ENCODE results near the gene RBM47. TPM values are rescaled to one million over a fixed set of nuclear protein-coding genes. Genes with fewer than 3 reads are reported as not detected.
"Not testable (repeated sequence)": the region's sequence is repeated elsewhere in the genome, so short reads cannot be mapped to it uniquely, and the experiment has no call there.

RBM47 gene
- total and polyA plus RNA-seq, 4 donors: 1.6 to 13.6 (median 4.0) TPM

- Histone ChIP-seq H3K36me3 (ENCODE audit: control insufficient read depth, insufficient read depth, low read length) (no peaks in the 10 kb centered on the region), H3K27ac (ENCODE audit: low read depth, low read length) (no peak overlapping the region), H3K27me3 (ENCODE audit: control insufficient read depth, insufficient read depth, low read length) (no peaks in the 10 kb centered on the region), H3K4me3 (ENCODE audit: low read depth, low read length) (no peak overlapping the region), H3K9me3 (ENCODE audit: control insufficient read depth, insufficient read depth, low read length) (no peaks in the 10 kb centered on the region), H3K4me1 (ENCODE audit: control insufficient read depth, insufficient read depth, low read length) (no peaks in the 10 kb centered on the region)
- DNase-seq (ENCODE audit: low read depth in 4 of 6, low spot score in 6 of 6): no peak
- WGBS (ENCODE audit: insufficient coverage): no CpG with 5 or more reads among the region's 2 CpGs
Measured at GRCh38 chr4:40454816-40455215, 174.8 kb downstream of the RBM47 start.

- Histone ChIP-seq H3K36me3 (ENCODE audit: control insufficient read depth, insufficient read depth, low read length) (no peaks in the 10 kb centered on the region), H3K27ac (ENCODE audit: low read depth, low read length) (no peak overlapping the region), H3K27me3 (ENCODE audit: control insufficient read depth, insufficient read depth, low read length) (no peaks in the 10 kb centered on the region), H3K9me3 (ENCODE audit: control insufficient read depth, insufficient read depth, low read length) (no peaks in the 10 kb centered on the region), H3K4me3 (ENCODE audit: low read depth, low read length) (no peak overlapping the region), H3K4me1 (ENCODE audit: control insufficient read depth, insufficient read depth, low read length) (no peaks in the 10 kb centered on the region)
- 100% methylated on average over 2 of the region's 6 CpGs for WGBS (ENCODE audit: insufficient coverage)
- no peak for DNase-seq (ENCODE audit: low read depth in 4 of 6, low spot score in 6 of 6)
Measured at GRCh38 chr4:40453912-40454311, 175.8 kb downstream of the RBM47 start.

- 100% methylated on average over 3 of the region's 4 CpGs for WGBS (ENCODE audit: insufficient coverage)
- no peaks in the 10 kb centered on the region for H3K27me3 ChIP-seq (ENCODE audit: control insufficient read depth, insufficient read depth, low read length)
- no peaks in the 10 kb centered on the region for H3K4me1 ChIP-seq (ENCODE audit: control insufficient read depth, insufficient read depth, low read length)
- DNase-seq (ENCODE audit: low read depth in 4 of 6, low spot score in 6 of 6): no peak
- no peak overlapping the region for H3K27ac ChIP-seq (ENCODE audit: low read depth, low read length)
- no peaks in the 10 kb centered on the region for H3K9me3 ChIP-seq (ENCODE audit: control insufficient read depth, insufficient read depth, low read length)
- H3K36me3 ChIP-seq (ENCODE audit: control insufficient read depth, insufficient read depth, low read length): no peaks in the 10 kb centered on the region
- no peak overlapping the region for H3K4me3 ChIP-seq (ENCODE audit: low read depth, low read length)
Measured at GRCh38 chr4:40448875-40449274, 180.8 kb downstream of the RBM47 start.

GRCh38 chr4:40446839-40447238 lies 182.8 kb downstream of the RBM47 start:
- no peak for DNase-seq (ENCODE audit: low read depth in 4 of 6, low spot score in 6 of 6)
- no peaks in the 10 kb centered on the region for H3K27me3 ChIP-seq (ENCODE audit: control insufficient read depth, insufficient read depth, low read length)
- no peak overlapping the region for H3K4me3 ChIP-seq (ENCODE audit: low read depth, low read length)
- H3K4me1 ChIP-seq (ENCODE audit: control insufficient read depth, insufficient read depth, low read length): no peaks in the 10 kb centered on the region
- no peak overlapping the region for H3K27ac ChIP-seq (ENCODE audit: low read depth, low read length)
- H3K36me3 ChIP-seq (ENCODE audit: control insufficient read depth, insufficient read depth, low read length): no peaks in the 10 kb centered on the region
- no peaks in the 10 kb centered on the region for H3K9me3 ChIP-seq (ENCODE audit: control insufficient read depth, insufficient read depth, low read length)

GRCh38 chr4:40446261-40446750 lies 183.4 kb downstream of the RBM47 start:
- not testable (repeated sequence) for H3K27ac ChIP-seq (ENCODE audit: low read depth, low read length); DNase-seq (ENCODE audit: low read depth in 4 of 6, low spot score in 6 of 6); H3K9me3 ChIP-seq (ENCODE audit: control insufficient read depth, insufficient read depth, low read length); H3K4me3 ChIP-seq (ENCODE audit: low read depth, low read length); H3K4me1 ChIP-seq (ENCODE audit: control insufficient read depth, insufficient read depth, low read length); H3K27me3 ChIP-seq (ENCODE audit: control insufficient read depth, insufficient read depth, low read length); H3K36me3 ChIP-seq (ENCODE audit: control insufficient read depth, insufficient read depth, low read length)
- WGBS (ENCODE audit: insufficient coverage): no CpG with 5 or more reads among the region's 2 CpGs

GRCh38 chr4:40445671-40446070 lies 184.0 kb downstream of the RBM47 start:
- Histone ChIP-seq H3K4me3 (ENCODE audit: low read depth, low read length) (no peak overlapping the region), H3K27me3 (ENCODE audit: control insufficient read depth, insufficient read depth, low read length) (no peaks in the 10 kb centered on the region), H3K4me1 (ENCODE audit: control insufficient read depth, insufficient read depth, low read length) (no peaks in the 10 kb centered on the region), H3K9me3 (ENCODE audit: control insufficient read depth, insufficient read depth, low read length) (no peaks in the 10 kb centered on the region), H3K36me3 (ENCODE audit: control insufficient read depth, insufficient read depth, low read length) (no peaks in the 10 kb centered on the region), H3K27ac (ENCODE audit: low read depth, low read length) (no peak overlapping the region)
- WGBS (ENCODE audit: insufficient coverage): no CpG with 5 or more reads among the region's 2 CpGs
- DNase-seq (ENCODE audit: low read depth in 4 of 6, low spot score in 6 of 6): no peak

GRCh38 chr4:40441430-40441829 lies 188.2 kb downstream of the RBM47 start:
- Histone ChIP-seq H3K4me1 (ENCODE audit: control insufficient read depth, insufficient read depth, low read length) (no peaks in the 10 kb centered on the region), H3K36me3 (ENCODE audit: control insufficient read depth, insufficient read depth, low read length) (peaks cover 4% of the 10 kb centered on the region), H3K27ac (ENCODE audit: low read depth, low read length) (no peak overlapping the region), H3K9me3 (ENCODE audit: control insufficient read depth, insufficient read depth, low read length) (no peaks in the 10 kb centered on the region), H3K27me3 (ENCODE audit: control insufficient read depth, insufficient read depth, low read length) (no peaks in the 10 kb centered on the region), H3K4me3 (ENCODE audit: low read depth, low read length) (no peak overlapping the region)
- no peak for DNase-seq (ENCODE audit: low read depth in 4 of 6, low spot score in 6 of 6)
- 100% methylated on average over 1 of the region's 1 CpG for WGBS (ENCODE audit: insufficient coverage)

GRCh38 chr4:40439519-40439918 lies 190.1 kb downstream of the RBM47 start:
- no peaks in the 10 kb centered on the region for H3K4me1 ChIP-seq (ENCODE audit: control insufficient read depth, insufficient read depth, low read length)
- H3K4me3 ChIP-seq (ENCODE audit: low read depth, low read length): no peak overlapping the region
- H3K27me3 ChIP-seq (ENCODE audit: control insufficient read depth, insufficient read depth, low read length): no peaks in the 10 kb centered on the region
- H3K9me3 ChIP-seq (ENCODE audit: control insufficient read depth, insufficient read depth, low read length): no peaks in the 10 kb centered on the region
- H3K36me3 ChIP-seq (ENCODE audit: control insufficient read depth, insufficient read depth, low read length): peaks cover 4% of the 10 kb centered on the region
- H3K27ac ChIP-seq (ENCODE audit: low read depth, low read length): no peak overlapping the region
- WGBS (ENCODE audit: insufficient coverage): 67% methylated on average over 1 of the region's 1 CpG
- no peak for DNase-seq (ENCODE audit: low read depth in 4 of 6, low spot score in 6 of 6)

- H3K27ac ChIP-seq (ENCODE audit: low read depth, low read length): no peak overlapping the region
- no peaks in the 10 kb centered on the region for H3K27me3 ChIP-seq (ENCODE audit: control insufficient read depth, insufficient read depth, low read length)
- WGBS (ENCODE audit: insufficient coverage): 96% methylated on average over 64 of the region's 64 CpGs
- H3K36me3 ChIP-seq (ENCODE audit: control insufficient read depth, insufficient read depth, low read length): peaks cover 4% of the 10 kb centered on the region
- no peaks in the 10 kb centered on the region for H3K9me3 ChIP-seq (ENCODE audit: control insufficient read depth, insufficient read depth, low read length)
- H3K4me1 ChIP-seq (ENCODE audit: control insufficient read depth, insufficient read depth, low read length): no peaks in the 10 kb centered on the region
- H3K4me3 ChIP-seq (ENCODE audit: low read depth, low read length): no peak overlapping the region
- no peak for DNase-seq (ENCODE audit: low read depth in 4 of 6, low spot score in 6 of 6)
Measured at GRCh38 chr4:40438384-40439026, 191.2 kb downstream of the RBM47 start.

GRCh38 chr4:40437741-40438383 lies 191.8 kb downstream of the RBM47 start:
- no peak for DNase-seq (ENCODE audit: low read depth in 4 of 6, low spot score in 6 of 6)
- Histone ChIP-seq H3K4me1 (ENCODE audit: control insufficient read depth, insufficient read depth, low read length) (no peaks in the 10 kb centered on the region), H3K9me3 (ENCODE audit: control insufficient read depth, insufficient read depth, low read length) (no peaks in the 10 kb centered on the region), H3K36me3 (ENCODE audit: control insufficient read depth, insufficient read depth, low read length) (peaks cover 4% of the 10 kb centered on the region), H3K4me3 (ENCODE audit: low read depth, low read length) (no peak overlapping the region), H3K27ac (ENCODE audit: low read depth, low read length) (no peak overlapping the region), H3K27me3 (ENCODE audit: control insufficient read depth, insufficient read depth, low read length) (no peaks in the 10 kb centered on the region)
- WGBS (ENCODE audit: insufficient coverage): 98% methylated on average over 59 of the region's 59 CpGs

All from spinal cord (tissue), 10 donors.